Measurements from ENCODE around the gene ASH1L.

- TF ChIP-seq, protein P1, sequence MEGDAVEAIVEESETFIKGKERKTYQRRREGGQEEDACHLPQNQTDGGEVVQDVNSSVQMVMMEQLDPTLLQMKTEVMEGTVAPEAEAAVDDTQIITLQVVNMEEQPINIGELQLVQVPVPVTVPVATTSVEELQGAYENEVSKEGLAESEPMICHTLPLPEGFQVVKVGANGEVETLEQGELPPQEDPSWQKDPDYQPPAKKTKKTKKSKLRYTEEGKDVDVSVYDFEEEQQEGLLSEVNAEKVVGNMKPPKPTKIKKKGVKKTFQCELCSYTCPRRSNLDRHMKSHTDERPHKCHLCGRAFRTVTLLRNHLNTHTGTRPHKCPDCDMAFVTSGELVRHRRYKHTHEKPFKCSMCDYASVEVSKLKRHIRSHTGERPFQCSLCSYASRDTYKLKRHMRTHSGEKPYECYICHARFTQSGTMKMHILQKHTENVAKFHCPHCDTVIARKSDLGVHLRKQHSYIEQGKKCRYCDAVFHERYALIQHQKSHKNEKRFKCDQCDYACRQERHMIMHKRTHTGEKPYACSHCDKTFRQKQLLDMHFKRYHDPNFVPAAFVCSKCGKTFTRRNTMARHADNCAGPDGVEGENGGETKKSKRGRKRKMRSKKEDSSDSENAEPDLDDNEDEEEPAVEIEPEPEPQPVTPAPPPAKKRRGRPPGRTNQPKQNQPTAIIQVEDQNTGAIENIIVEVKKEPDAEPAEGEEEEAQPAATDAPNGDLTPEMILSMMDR (IDR thresholded peaks at IDR 0.05 in 2 of 3, conservative IDR thresholded peaks at IDR 0.05 in 1 of 3; ENCODE audit: borderline replicate concordance in 1 of 3, insufficient read depth in 1 of 3, low read depth in 2 of 3, low read length in 2 of 3), result no peak
- no peak for TF ChIP-seq MAX (IDR thresholded peaks at IDR 0.05)
- TF ChIP-seq POLR2AphosphoS5 (IDR thresholded peaks at IDR 0.05; ENCODE audit: low read depth, low read length), result no peak
- TF ChIP-seq EZH2 (IDR thresholded peaks at IDR 0.05), result no peak
- TF ChIP-seq SP1 (IDR thresholded peaks at IDR 0.05; ENCODE audit: low read depth), result no peak
- TF ChIP-seq ZFX (IDR thresholded peaks at IDR 0.05), result no peak
- TF ChIP-seq RAD21 (IDR thresholded peaks at IDR 0.05; ENCODE audit: low read depth), result no peak
- no peak for TF ChIP-seq TCF7L2 (IDR thresholded peaks at IDR 0.05; ENCODE audit: borderline replicate concordance, extremely low read depth, insufficient read depth, insufficient read length)
- TF ChIP-seq POLR2A (IDR thresholded peaks at IDR 0.05; ENCODE audit: borderline replicate concordance, extremely low read depth, insufficient read depth, insufficient read length), result no peak
- no peak for TF ChIP-seq SIN3A (IDR thresholded peaks at IDR 0.05; ENCODE audit: low read depth)
These were observed 245.7 kb downstream of the ASH1L start for GRCh38 chr1:155316922-155317321.

Data from HCT116 (cell line).